ENCODE results near the gene SZRD1.

GRCh38 chr1:16376971-16377370, 9.9 kb downstream of the SZRD1 start:
- TF ChIP-seq CTCF (IDR thresholded peaks at IDR 0.05) (no peak), ZFX (IDR thresholded peaks at IDR 0.05; ENCODE audit: borderline replicate concordance) (no peak)

Data from 22Rv1 (cell line).